C4-2B (cell line): ENCODE measurements around the gene MSMB.
"Not testable (repeated sequence)": the region's sequence is repeated elsewhere in the genome, so short reads cannot be mapped to it uniquely, and the experiment has no call there.

Experiments used
- H3K27ac ChIP-seq: fragments of 450-650 bp; 2 replicates; pipeline ENCODE4 v1.5.1; 2017
- CTCF ChIP-seq: fragments of 450-650 bp; conservative IDR thresholded peaks from 2 replicates; pipeline ENCODE4 v1.5.1; 2017; ENCODE audit warnings: mild to moderate bottlenecking
- ZFX ChIP-seq: fragments of 450-650 bp; IDR thresholded peaks from 2 replicates; pipeline ENCODE4 v1.6.1; 2017

The MSMB gene

DNA sequence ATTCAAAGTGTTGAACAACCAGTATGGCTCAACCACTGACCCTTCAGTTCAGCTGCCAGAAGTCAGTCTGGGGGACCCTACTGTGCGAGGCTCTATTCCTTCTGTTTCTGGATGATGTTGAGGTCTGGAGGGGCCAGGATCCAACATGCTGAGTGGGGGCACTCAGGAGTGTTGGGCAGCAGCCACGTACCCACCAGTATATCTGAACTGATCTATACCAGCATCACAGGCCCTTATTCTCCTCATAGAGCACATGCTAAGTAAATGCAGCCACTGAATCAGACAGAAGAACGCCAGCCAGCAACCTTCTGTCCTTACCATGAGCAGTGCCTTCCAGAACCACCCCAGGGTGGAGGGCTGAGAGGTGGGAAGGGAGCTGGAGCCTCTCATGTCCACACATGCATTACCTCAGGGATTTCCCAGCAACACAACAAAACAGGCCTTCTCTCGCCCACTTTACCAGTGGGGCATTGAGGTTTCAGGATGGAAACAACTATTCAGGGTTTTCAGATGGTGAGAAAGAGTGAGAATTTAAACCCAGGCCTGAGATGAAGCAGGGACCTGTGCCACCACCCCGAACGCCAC lies 6.8 kb upstream of the MSMB start:
- no peak for TF ChIP-seq CTCF
- TF ChIP-seq ZFX, result no peak
- peak overlapping the region; percentile 30 for H3K27ac ChIP-seq

DNA sequence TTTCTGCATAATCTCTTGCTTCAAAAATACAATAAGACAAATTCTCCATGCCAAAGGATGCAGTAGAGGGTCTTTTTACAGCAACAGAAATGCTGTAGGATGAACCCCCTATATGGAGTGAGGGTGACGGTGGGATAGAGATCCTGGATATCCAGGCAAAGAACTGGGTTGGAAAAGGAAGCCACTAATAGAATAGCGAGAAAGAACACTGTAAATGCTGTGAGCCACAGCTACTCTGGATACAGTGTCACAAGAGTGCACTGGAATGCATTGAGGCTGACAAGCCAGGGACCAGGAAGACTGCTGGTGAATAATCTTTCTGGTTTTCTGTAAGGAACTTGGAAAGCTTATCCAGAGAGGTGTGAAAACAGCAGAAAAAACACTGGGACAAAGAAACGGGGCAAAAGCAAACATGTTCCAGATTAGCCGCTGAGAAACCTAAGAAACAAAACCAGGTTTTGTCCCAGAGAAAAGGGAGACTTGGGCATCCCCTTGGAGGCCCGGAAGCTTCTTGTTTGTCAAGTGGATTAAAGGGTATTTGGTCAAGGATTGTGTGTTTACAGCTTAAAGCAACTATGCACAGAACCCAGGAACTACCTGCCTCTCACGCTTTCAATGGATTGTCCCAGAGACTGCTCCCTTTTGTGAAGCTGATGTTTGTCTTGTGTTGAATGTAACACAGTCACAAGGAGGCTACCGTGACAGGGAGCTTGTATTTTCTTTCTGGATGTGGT lies 6.2 kb upstream of the MSMB start:
- TF ChIP-seq CTCF (no peak), ZFX (no peak)
- peak overlapping the region; percentile 30 for H3K27ac ChIP-seq

GRCh38 chr10:46050941-46051623 lies 5.0 kb upstream of the MSMB start:
- no peak for TF ChIP-seq ZFX
- no peak for TF ChIP-seq CTCF

GRCh38 chr10:46049497-46049831 lies 3.4 kb upstream of the MSMB start:
- H3K27ac ChIP-seq, result not testable (repeated sequence)

More at GRCh38 chr10:46050941-46051623, 5.0 kb upstream of the MSMB start:
- H3K27ac ChIP-seq, result no peak overlapping the region

DNA sequence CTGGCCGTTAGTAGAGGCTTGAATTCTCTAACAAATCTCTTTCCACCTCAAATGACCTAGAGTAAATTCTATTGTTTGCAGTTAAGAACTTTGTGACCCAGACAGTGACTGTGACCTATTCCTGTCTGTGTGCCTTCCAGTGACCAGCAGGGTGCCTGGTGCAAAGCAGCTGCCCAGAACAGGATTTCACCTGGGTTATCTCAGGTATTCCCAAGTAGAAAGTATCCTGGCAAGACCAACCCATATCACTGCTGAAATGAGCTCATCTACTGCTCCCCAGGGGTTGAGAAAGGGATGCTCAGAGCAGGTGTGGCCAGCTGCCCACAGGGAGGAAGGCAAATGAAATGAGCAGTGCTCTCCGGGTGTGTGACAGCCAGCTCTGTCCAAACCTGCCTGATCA lies 2.1 kb upstream of the MSMB start:
- TF ChIP-seq CTCF (no peak), ZFX (no peak)
- peak overlapping the region; percentile 54 for H3K27ac ChIP-seq

DNA sequence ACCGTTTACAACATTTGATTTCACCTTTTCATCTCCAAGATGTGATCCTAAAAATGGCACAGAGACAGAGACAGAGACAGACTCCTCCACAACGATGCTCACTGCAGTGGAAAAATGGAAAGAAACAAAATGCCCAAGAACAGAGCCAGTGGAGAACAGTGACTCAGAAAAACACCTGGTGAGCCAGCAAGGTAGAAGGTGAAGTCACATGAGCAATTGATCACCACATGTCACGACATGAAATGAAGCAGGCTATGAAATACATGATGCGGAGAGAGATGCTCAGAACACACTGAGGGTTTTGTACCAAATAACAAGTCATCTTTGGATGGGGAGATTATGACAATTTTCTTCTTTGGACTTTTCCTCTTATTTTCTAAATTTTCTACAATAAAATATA lies 3.5 kb downstream of the MSMB start:
- H3K27ac ChIP-seq, result no peak overlapping the region
- TF ChIP-seq ZFX, result no peak
- no peak for TF ChIP-seq CTCF

GRCh38 chr10:46040004-46040403 lies 6.1 kb downstream of the MSMB start:
- no peak for TF ChIP-seq CTCF
- no peak for TF ChIP-seq ZFX

More at GRCh38 chr10:46040004-46040403, 6.1 kb downstream of the MSMB start:
- H3K27ac ChIP-seq, result peak overlapping the region; percentile 80
